GM18868 (cell line): ENCODE results near the gene DOCK4.

Experiments
- ATAC-seq: cut with Tn5 transposase; IDR thresholded peaks from one replicate; pipeline ENCODE4 v1.9.1; 2021; ENCODE audit warnings: mild to moderate bottlenecking, moderate library complexity; ENCODE audit not compliant: unreplicated experiment

The DOCK4 gene

GRCh38 chr7:112018305-112019030 lies 187.7 kb downstream of the DOCK4 start:
- no peak for ATAC-seq

DNA sequence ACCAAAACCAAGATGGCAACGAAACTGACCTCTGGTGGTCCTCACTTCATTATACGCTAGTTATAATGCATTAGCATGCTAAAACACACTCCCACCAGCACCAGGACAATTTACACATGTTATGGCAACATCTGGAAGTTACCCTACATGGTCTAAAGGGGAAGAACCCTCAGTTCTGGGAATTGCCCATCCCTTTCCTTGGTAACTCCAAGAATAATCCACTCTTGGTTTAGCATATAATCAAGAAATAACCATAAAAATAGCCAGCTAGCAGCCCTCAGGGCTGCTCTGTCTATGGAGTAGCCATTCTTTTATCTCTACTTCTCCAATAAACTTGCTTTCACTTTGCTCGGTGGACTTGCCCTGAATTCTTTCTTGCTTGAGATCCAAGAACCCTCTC lies 191.1 kb downstream of the DOCK4 start:
- ATAC-seq = no peak

- peak; percentile 66 for ATAC-seq
Measured at GRCh38 chr7:112014347-112014746, 191.9 kb downstream of the DOCK4 start.

GRCh38 chr7:112013274-112013673 lies 192.9 kb downstream of the DOCK4 start:
- no peak for ATAC-seq

DNA sequence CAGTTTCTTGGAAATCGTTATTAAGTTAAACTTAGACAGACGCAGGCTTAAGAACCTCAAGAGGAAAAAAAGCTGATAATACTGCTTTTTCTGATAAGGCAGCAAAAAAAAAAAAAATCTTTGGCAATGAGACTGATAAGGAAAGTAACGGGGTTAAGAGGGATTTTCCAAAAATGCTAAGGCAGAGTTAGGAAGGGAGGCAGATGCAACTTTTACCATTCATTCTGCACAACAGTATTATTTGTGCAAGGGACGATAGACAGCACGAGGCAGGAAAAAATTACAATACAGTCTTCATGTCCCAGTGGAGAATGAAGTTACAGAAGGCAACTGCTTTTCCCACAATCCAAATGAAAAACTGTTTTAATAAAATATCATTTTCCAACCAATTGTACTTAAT lies 194.0 kb downstream of the DOCK4 start:
- ATAC-seq = no peak

DNA sequence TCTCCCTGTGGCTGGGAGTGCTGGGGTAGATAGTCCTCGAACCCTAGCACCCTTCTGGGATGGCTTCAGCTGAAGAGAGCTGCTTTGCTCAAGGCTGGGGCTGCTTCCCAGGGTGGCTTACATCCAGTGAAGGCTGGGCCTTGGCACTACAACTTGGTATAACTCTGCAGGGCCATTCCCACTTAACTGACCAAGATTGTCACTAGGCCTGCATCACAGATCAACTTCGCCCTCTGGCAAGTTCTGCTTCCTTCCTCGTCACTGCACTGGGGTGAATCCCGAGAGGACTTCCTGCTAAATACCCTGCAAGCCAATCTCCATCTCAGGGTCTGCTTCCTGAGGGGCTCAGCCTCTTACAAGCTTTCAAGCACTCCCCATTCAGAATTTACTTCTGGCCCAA lies 195.2 kb downstream of the DOCK4 start:
- ATAC-seq = no peak

DNA sequence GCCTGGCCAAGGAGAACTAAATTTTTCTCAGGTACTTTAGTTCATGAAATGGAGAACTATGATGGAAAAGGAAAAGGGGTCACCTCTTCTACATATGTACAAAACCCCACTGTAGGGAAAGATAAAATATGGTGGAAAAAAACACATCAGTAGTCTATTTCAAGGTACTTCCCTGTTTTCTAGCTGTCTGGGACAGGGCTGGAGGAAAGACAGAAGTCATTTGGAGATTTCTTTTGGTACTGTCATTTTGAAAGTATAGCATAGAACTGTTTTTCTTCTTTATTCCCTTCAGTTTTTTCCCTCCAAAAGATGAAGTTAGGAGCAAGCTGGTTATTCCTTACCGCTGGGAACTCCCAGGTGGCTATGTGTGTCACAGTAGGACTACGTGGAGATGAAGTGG lies 196.1 kb downstream of the DOCK4 start:
- ATAC-seq = no peak

GRCh38 chr7:112009081-112009480 lies 197.1 kb downstream of the DOCK4 start:
- peak; percentile 78 for ATAC-seq

DNA sequence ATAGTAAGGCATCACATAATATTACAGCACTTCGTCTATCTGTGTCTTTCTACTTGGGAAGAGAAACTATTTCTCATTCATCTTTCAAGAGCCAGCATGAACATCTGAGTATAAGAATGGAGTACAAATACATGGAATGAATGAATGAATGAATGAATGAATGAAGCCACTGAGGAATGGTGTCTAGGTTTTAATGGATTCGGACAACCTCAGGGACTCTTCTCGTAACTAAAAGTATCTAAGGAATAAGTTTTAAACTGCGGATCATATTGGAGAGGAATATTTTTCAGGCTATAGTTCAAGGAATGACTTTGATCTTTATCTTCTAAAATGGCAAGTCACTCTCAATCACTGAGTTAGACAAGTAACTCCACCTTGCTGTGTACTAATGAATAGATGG lies 199.0 kb downstream of the DOCK4 start:
- no peak for ATAC-seq

GRCh38 chr7:112006071-112006470 lies 200.1 kb downstream of the DOCK4 start:
- no peak for ATAC-seq

- no peak for ATAC-seq
Measured at GRCh38 chr7:112005205-112005775, 200.9 kb downstream of the DOCK4 start.

DNA sequence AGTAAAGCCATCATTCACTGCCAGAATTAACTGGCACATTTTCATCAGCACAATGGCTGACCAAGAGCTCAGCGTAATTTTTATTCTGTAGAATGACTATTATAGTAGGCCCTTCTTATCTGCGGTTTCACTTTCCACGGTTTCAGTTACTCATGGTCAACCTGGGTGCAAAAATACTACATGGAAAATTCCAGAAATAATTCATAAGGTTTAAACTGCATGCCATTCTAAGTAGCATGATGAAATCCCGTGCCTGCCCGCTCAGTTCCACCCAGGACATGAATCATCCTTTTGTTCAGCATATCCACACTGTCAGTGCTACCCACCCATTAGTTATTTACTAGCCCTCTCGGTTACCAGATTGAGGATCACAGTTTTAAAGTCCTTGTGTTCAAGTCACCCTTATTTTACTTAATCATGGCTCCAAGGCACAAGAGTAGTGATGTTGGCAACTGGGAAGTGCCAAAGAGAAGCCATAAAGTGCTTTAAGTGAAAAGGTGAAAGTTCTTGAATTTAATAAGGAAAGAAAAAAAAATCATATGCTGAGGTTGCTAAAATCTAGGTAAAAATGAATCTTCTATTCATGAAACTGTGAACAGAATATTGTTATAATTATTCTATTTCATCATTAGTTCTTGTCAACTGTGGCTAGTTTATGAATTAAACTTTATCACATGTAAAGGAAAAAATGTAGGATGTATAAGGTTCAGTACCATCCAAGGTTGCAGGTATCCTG lies 204.9 kb downstream of the DOCK4 start:
- ATAC-seq = no peak

DNA sequence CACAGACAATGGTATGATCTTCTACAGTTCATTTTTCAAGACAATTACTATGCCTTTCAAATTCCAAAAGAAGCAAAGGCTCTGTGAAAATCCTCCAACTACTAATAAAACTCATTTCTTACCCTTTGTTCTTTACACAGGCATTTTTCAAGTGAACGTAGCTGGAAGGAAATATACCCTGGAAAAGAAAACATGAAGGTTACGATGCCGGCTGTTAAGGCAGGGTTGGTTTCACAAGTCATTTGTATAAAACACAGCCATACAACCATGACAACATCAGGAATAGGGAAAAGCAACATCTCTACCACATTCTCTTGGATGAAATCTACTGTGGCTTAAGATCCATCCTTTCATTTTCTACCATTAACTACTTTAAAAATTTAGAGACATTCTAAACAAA lies 207.9 kb downstream of the DOCK4 start:
- no peak for ATAC-seq

DNA sequence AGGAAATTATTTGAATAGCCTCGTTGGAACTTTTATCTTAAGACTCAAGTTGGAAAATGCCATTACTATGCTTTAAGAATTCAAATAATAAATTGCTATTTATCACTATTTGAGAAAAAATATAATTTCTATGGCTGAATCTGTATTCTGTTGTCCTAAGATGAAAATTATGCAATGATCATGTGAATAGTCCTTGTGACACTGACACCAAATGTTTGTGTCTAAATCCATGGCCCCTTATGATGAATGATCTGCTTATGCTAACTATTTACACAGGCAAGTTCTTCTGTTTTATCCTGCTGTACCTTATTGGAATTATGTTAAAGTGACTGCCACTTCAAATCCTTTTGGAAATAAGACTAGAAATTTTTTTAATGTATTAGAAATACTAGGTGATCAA lies 208.7 kb downstream of the DOCK4 start:
- ATAC-seq = no peak

- no peak for ATAC-seq
Measured at GRCh38 chr7:111992601-111993000, 213.6 kb downstream of the DOCK4 start.

DNA sequence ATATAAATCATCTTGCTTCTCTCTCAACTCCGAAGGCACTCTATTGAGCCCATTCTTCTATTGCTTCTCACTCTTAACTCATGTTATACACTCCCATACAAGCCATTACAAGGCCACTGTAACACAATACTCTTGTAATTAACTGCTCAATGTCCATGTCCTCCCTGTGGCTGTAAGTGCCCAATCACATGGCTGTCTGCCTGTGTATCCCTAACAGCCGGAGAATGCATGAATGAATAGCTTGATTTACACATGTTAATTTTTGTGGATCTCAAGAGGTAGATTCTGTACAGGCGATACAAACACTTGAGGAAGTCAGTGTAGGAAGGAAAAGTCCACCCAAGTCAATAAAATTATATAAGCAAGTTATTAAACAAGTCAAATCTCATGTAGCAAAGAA lies 215.6 kb downstream of the DOCK4 start:
- no peak for ATAC-seq

GRCh38 chr7:111987886-111988285 lies 218.3 kb downstream of the DOCK4 start:
- ATAC-seq = no peak

DNA sequence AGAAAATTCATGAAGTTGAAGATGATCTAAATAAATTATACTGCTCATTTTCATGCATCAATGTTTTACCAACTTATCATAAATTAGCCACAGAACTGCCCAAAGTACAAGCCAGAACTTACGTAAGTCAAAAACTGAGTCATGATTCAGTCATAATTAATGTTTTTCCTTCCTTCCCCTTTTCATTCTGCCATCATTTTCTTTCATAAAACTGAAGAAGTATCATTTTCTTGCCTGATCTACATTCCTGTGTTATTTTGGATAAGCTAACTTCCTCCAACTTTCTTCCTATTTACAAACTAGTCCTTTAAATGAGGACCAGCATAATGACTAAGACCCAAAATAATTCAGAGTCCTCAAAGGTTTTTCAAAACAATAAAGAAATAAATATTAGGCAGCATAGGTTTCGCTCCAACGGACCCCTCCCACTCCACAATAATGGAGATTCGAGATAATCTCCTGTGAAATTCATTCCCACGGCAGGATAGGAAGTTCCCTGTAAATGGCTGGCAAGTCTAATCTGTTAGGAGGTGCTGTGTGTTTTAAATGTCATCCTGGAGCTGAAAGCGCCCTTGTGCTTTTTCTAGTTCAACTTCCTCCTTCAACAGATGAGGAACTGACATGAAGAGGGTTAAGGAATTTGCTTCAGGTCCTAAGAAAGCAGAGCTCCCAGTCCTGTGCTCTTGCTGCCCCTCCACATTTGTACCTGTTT lies 218.9 kb downstream of the DOCK4 start:
- ATAC-seq = no peak

DNA sequence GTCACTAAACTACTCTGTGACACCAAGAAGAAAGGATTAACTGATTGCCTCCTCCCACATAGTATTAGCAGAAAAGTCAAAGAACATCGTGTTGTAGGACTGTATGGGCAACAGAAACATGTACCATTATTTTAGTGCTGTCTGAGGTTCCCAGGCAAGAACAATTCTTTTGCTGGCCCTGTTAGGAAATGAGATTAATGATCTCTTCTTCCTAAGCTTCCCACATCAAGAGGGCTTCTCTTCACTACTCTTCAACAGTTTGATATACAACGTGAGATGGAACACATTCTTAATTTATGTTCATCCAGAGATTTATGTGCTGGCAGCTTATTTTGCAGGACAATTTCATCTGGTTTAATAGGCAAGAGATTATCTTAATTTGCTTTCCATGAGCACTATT lies 219.6 kb downstream of the DOCK4 start:
- no peak for ATAC-seq

DNA sequence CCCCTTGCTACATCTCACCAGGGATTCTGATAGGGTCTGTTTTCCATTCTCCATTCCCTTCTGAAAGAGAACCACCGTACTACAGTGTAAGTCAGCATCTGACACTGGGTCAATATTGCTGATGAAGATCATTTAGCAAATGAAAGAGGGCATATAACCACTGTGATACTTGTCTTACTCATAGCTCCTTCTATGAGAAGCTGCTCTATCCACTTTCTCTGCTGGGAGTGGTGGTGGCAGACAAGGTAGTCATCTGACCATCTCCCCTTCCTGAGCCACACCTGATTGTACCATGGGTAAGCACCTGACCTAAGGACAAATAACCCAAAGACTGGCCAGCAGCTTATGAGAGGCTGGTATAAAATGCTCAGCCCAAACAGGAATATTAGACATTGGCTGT lies 220.4 kb downstream of the DOCK4 start:
- no peak for ATAC-seq

DNA sequence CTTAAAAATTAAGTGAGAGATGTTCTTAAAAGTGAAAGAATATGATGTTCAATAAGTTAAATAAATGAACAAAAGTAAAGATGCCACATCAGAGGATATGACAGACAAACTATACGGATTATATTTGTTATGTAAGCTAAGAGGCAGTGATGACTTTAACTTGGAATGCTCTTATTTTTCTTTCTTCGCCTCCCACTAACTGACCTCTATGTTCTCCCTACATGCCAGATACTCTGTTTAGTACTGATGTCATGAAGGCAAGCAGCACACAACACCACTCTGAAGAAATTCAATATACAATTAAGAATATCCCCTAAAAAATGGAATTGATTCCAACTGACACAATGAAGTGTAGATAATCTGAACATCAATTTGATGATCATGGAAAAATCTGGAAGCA lies 223.4 kb downstream of the DOCK4 start:
- no peak for ATAC-seq

DNA sequence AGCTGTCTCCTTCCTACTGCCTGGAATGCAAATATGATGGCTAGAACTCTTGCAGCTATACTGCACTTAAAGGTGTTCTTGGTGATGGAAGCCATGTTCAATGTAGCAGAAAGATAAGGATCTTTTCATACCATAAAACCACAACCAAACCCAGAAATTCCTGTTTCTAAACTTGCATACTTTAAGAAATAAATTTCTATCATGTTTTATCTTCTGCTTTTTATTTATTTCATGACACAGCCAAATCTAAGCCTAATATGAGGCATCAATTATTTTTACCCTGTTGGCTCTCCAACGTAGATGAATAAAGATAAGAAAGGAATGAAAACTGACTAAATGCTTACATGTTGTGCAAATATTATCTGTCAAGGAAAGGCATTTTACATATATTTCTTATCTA lies 224.1 kb downstream of the DOCK4 start:
- ATAC-seq = no peak
